ENCODE data around the gene RAB40C.

Gene RAB40C

DNA sequence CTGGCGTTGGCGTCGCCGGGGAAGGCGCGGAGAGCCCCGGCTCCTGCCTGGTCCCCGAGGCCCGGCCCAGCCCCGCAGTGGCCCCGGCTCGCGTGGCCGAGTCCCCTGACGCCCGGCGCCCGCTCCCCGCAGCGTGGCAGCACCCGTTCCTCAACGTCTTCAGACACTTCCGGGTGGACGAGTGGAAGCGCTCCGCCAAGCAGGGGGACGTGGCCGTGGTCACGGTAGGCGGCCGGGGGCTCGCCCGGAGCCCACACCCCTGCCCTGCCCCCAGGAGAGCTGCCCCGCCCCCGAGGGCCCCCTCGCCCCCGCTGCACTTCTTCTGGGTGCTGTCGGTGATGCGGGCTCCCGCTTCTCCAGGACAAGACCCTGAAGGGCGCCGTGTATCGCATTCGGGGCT, 59.8 kb downstream of the RAB40C start:
- DNase-seq: no peak

DNA sequence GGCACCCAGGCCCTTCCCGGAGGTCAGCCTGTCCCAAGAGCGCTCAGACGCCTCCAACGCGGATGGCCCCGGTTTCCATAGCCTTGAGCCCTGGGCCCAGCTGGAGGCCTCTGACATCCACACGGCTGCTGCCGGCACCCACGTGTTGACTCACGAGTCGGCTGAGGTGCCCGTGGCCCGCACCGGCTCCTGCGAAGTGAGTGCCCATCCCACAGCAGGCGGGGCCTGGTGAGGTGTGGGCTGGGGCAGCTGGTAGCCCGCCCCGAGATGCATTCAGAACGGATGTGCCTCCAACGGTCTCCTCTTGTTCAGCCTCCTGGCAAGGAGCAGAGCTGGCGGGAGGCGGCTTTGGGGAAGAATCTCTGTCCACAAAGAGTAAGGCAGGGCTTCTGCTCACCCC, 62.0 kb downstream of the RAB40C start:
- no peak for DNase-seq

DNA sequence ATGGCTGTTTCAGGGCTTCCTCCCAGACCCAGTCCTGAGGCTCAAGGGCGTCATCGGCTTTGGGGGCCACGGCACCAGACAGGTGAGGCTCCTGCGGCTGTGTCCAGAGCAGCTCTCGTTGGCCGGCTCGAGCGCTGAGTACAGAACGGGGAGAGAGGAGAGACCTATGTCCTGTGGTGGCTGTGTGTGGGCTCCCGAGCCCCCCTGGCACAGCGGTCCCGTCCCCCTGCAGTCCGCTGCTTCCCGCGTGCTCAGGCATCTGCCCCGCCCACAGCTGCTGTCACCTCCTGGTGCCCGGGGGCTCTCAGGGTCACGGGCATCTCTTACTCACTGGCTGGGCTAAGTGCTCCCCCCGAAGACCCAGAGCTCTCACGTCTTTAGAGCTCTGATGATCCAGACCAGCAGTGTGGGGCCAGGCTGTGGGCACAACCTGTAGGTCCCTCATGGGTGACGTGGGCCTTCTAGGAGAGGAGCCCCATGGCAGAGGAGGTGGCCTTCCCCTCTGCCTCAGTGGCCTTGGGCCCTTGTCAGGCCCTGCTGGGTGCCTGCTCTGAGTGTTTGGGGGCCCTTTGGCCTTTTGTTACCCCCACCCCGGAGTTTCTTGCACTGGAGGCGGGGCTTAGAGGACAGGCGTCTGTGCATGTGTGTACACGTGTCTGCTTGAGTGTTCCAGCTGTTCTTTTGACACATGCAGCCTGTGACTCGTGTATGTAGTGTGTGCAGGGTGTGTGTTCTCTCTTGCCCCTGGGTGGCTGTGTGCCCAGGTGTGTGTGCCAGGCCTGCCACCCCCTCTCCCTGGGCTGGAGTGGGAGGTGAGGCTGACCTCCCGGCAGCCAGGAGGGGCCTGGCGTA, 62.8 kb downstream of the RAB40C start:
- no peak for DNase-seq

DNA sequence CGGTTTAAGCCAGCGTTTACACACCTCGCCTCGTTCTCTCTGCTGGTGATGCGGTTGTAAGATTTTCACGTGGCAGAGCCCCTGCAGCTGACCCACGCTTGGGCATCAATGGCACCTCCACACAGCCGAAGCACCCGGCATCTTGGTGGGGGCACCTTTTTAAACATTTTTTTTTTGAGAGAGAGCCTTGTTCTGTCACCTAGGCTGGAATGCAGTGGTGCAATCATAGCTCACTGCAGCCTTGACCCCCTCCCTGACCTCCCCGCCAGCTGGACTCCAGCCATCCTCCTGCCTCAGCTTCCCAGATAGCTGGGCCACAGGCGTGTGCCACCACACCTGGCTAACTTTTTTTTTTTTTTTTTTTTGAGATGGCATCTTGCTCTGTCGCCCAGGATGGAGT, 64.2 kb downstream of the RAB40C start:
- DNase-seq: no peak

DNA sequence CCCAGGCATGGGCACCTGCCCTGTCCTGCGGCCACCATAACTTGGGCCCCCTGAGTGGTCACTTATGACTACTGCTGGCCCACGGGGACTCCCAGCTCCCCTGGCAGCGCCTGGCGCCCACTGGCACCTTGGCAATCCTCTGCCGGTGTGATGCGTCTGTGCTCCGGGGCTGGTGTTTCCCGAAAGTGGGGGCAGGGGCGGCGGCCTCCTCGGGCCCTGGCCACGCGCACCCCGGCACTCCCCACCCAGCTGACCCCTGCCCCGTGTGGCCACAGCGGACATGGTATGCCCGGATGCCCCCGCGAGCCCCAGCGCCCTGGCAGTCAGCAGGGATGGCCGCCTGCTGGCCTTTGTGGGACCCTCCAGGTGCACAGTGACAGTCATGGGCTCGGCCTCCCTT, 67.6 kb downstream of the RAB40C start:
- no peak for DNase-seq

- no peak for DNase-seq
These were observed 69.1 kb downstream of the RAB40C start for GRCh38 chr16:658679-659571.

- no peak for DNase-seq
These were observed 69.8 kb downstream of the RAB40C start for GRCh38 chr16:659618-660017.

- DNase-seq: no peak
These were observed 70.2 kb downstream of the RAB40C start for GRCh38 chr16:660132-660458.

DNA sequence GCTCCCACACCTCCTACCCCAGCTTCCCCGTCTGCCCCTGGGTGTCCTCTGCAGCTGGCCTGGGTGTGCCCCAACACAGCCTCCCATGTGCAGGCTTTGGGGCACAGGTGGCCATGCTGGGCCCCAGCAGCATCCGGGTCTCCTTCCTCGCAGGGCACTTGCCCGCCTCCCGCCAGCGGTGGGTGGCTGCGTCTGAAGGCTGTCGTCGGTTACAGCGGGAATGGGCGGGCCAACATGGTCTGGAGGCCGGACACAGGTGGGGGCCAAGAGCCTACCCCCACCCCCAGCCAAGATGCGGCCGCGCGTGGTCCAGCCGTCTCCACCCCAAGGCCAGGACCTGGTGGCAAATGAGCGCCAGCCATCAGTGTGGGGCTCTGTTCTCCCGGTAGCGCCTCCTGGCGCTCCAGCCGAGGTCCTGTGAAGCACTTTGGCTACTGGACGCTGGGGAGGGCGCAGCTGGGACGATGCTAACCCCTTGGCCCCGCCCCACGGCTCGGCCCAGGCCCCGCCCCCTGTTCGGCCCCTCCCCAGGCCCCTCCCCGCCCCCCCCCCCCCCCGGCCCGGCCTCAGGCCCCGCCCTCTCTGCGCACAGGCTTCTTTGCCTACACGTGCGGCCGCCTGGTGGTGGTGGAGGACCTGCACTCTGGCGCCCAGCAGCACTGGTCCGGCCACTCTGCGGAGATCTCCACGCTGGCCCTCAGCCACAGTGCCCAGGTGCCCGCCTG, 70.8 kb downstream of the RAB40C start:
- DNase-seq: no peak

- no peak for DNase-seq
These were observed 71.4 kb downstream of the RAB40C start for GRCh38 chr16:661184-661821.

DNA sequence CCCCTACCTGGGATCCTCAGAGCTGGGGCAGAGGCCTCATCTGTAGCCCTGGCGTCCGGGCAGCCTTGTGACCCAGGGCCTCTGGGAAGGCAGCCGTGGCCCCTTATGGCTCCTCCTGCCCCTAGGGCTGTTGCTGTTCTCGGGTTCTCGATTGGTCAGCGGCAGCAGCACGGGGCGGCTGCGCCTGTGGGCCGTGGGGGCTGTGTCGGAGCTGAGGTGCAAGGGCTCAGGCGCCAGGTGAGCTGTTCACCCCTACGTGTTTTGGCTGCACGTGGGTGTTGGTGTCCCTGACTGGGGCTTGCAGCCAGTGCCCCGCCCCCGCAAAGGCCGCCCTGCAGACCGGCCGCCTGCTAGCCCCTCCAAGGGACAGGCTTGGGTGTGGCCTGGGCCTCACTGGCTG, 72.2 kb downstream of the RAB40C start:
- no peak for DNase-seq

DNA sequence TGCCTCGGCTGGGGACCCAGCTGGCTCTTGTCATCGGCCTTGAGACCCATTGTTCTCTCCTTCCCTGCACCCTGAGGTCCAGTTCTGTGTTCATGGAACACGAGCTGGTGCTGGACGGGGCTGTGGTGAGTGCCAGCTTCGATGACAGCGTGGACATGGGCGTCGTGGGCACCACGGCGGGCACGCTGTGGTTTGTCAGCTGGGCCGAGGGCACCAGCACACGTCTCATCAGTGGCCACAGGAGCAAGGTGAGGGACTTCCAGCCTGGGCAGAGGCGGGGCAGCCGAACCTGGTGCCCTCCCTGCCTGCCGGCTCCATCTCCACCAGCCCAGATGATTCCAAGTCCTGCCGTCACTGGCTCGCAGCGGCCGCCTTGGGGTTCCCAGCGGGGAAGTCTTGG, 72.7 kb downstream of the RAB40C start:
- no peak for DNase-seq

GRCh38 chr16:666572-666971, 76.7 kb downstream of the RAB40C start:
- no peak for DNase-seq

GRCh38 chr16:667113-667779, 77.4 kb downstream of the RAB40C start:
- no peak for DNase-seq

GRCh38 chr16:667780-668518, 78.1 kb downstream of the RAB40C start, which contains the start of gene RHOT2:
TSS of gene RHOT2 (plus strand) at chr16:668132. CDS start at chr16:668200, 68 bp downstream.
- peak; percentile 82 to 83 for DNase-seq

GRCh38 chr16:668519-669171, 78.8 kb downstream of the RAB40C start:
- no peak for DNase-seq

DNA sequence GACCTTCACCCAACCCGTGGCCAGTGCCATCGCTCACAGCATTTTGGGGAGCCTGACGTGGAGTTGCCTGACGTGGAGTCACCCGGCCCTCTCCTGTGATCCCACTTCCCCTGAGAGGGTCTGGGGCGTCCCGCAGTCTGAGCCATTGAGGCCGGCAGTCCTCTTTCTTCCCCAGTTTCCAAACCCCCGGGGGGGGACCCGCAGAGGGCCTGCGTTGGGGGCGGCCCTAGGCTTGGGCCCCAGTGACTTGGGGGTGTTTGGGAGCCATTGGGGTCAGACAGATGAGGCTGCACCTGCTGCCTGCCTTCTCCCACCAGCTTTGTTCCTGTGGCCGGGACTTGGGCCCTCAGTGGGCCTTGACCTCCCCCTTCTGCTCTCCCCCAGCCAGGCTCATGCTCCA, 79.8 kb downstream of the RAB40C start:
- no peak for DNase-seq

GRCh38 chr16:670485-671352, 80.9 kb downstream of the RAB40C start:
- DNase-seq: no peak

- no peak for DNase-seq
These were observed 81.7 kb downstream of the RAB40C start for GRCh38 chr16:671353-672131.

Data from AML-193 (cell line).